HEK293 (cell line): Measurements from ENCODE around the gene CDHR4.

Experiments used
- CTCF ChIA-PET: fragments of 350-600 bp; formaldehyde crosslinking; extraction: SDS; loops from one replicate; lab custom pipeline; 2021; ENCODE audit warnings: antibody characterized with exemption; lab: Yijun Ruan, JAX
- POLR2A ChIA-PET: fragments of 300-600 bp; formaldehyde crosslinking; extraction: SDS; loops from one replicate; lab custom pipeline; 2020; ENCODE audit warnings: antibody characterized with exemption, inconsistent platforms; lab: Yijun Ruan, JAX
- H3K27ac ChIP-seq: fragments of 200-500 bp; sonication (Bioruptor generic); 2 replicates; pipeline ENCODE4 v1.5.1; 2014; ENCODE audit warnings: low read depth, low read length, control low read depth, inconsistent platforms; ENCODE audit errors: extremely low read depth
- H3K36me3 ChIP-seq, 2 experiments: fragments of 200-500 bp in 1 of 2; sonication (Bioruptor generic) in 1 of 2; 1 replicate in 1 of 2; 2 replicates in 1 of 2; pipeline ENCODE4 v1.5.1; 2014 to 2017; ENCODE audit warnings: inconsistent platforms in 2 of 2, low read length in 2 of 2; ENCODE audit not compliant: control insufficient read depth in 2 of 2, insufficient read depth in 1 of 2
- H3K4me1 ChIP-seq: fragments of 200-500 bp; sonication (Bioruptor generic); 2 replicates; pipeline ENCODE4 v1.5.1; 2014; ENCODE audit warnings: mild to moderate bottlenecking, low read length, inconsistent platforms; ENCODE audit not compliant: control insufficient read depth, insufficient read depth
- H3K4me3 ChIP-seq: 2 replicates; pipeline ENCODE4 v1.5.1; 2011; ENCODE audit warnings: low read depth, mild to moderate bottlenecking, control low read depth, low read length, moderate library complexity
- H3K9me3 ChIP-seq: fragments of 200-500 bp; sonication (Bioruptor generic); 2 replicates; pipeline ENCODE4 v1.5.1; 2014; ENCODE audit warnings: low read depth, low read length, inconsistent platforms; ENCODE audit not compliant: control insufficient read depth, insufficient read depth
- BCL11A ChIP-seq: fragments of 450-650 bp; formaldehyde crosslinking; IDR thresholded peaks from 2 replicates; pipeline ENCODE4 v1.5.1; 2016; ENCODE audit warnings: low read depth, missing biosample characterization, missing genetic modification characterization
- GLI4 ChIP-seq: fragments of 450-650 bp; formaldehyde crosslinking; IDR thresholded peaks from 2 replicates; pipeline ENCODE4 v1.5.1; 2016; ENCODE audit warnings: missing biosample characterization, missing genetic modification characterization
- KLF8 ChIP-seq: fragments of 450-650 bp; formaldehyde crosslinking; IDR thresholded peaks from 2 replicates; pipeline ENCODE4 v1.5.1; 2016; ENCODE audit warnings: missing biosample characterization, missing genetic modification characterization
- KLF9 ChIP-seq: fragments of 450-650 bp; formaldehyde crosslinking; IDR thresholded peaks from 2 replicates; pipeline ENCODE4 v1.5.1; 2016; ENCODE audit warnings: missing biosample characterization, missing genetic modification characterization, low read depth
- SP2 ChIP-seq: fragments of 450-650 bp; formaldehyde crosslinking; IDR thresholded peaks from 2 replicates; pipeline ENCODE4 v1.5.1; 2016; ENCODE audit warnings: missing biosample characterization, missing genetic modification characterization
- TCF7L2 ChIP-seq: IDR thresholded peaks from 2 replicates; pipeline ENCODE4 v1.6.1; 2011; ENCODE audit warnings: low read depth, mild to moderate bottlenecking, inconsistent platforms, low read length, moderate library complexity, borderline replicate concordance
- ZNF16 ChIP-seq: fragments of 450-650 bp; formaldehyde crosslinking; IDR thresholded peaks from 2 replicates; pipeline ENCODE4 v1.5.1; 2016; ENCODE audit warnings: low read depth, missing biosample characterization, missing genetic modification characterization
- ZNF169 ChIP-seq: fragments of 450-650 bp; formaldehyde crosslinking; IDR thresholded peaks from 2 replicates; pipeline ENCODE4 v1.5.1; 2016; ENCODE audit warnings: missing biosample characterization, missing genetic modification characterization
- ZNF184 ChIP-seq: fragments of 450-650 bp; IDR thresholded peaks from 2 replicates; pipeline ENCODE4 v1.5.1; 2018; ENCODE audit warnings: missing biosample characterization, mild to moderate bottlenecking, missing genetic modification characterization
- ZNF335 ChIP-seq: fragments of 450-650 bp; formaldehyde crosslinking; conservative IDR thresholded peaks from 2 replicates; pipeline ENCODE4 v1.5.1; 2016; ENCODE audit warnings: missing biosample characterization, missing genetic modification characterization
- ZNF341 ChIP-seq: fragments of 450-650 bp; formaldehyde crosslinking; IDR thresholded peaks from 2 replicates; pipeline ENCODE4; 2016; ENCODE audit warnings: low read depth, missing biosample characterization, missing genetic modification characterization
- ZNF473 ChIP-seq: fragments of 450-650 bp; formaldehyde crosslinking; IDR thresholded peaks from 2 replicates; pipeline ENCODE4 v1.5.1; 2017; ENCODE audit warnings: missing biosample characterization, missing genetic modification characterization
- ZNF555 ChIP-seq: fragments of 450-650 bp; formaldehyde crosslinking; conservative IDR thresholded peaks from 2 replicates; pipeline ENCODE4 v1.5.1; 2017; ENCODE audit warnings: missing biosample characterization, mild to moderate bottlenecking, missing genetic modification characterization, inconsistent platforms
- ZNF621 ChIP-seq: fragments of 450-650 bp; formaldehyde crosslinking; IDR thresholded peaks from 2 replicates; pipeline ENCODE4 v1.5.1; 2017; ENCODE audit warnings: missing biosample characterization, missing genetic modification characterization
- ZNF777 ChIP-seq: fragments of 450-650 bp; formaldehyde crosslinking; IDR thresholded peaks from 2 replicates; pipeline ENCODE4 v1.5.1; 2017; ENCODE audit warnings: missing biosample characterization, missing genetic modification characterization, borderline replicate concordance
- ZNF837 ChIP-seq: fragments of 450-650 bp; formaldehyde crosslinking; IDR thresholded peaks from 2 replicates; pipeline ENCODE4 v1.5.1; 2016; ENCODE audit warnings: missing biosample characterization, missing genetic modification characterization
- TF ChIP-seq, protein P1 (sequence below): fragments of 450-650 bp; formaldehyde crosslinking; optimal IDR thresholded peaks from 2 replicates; pipeline ENCODE3; 2016; ENCODE audit warnings: missing biosample characterization, mild to moderate bottlenecking, missing genetic modification characterization
- TF ChIP-seq, protein P2 (sequence below): fragments of 450-650 bp; formaldehyde crosslinking; IDR thresholded peaks from 2 replicates; pipeline ENCODE4 v1.5.1; 2016; ENCODE audit warnings: missing biosample characterization, missing genetic modification characterization
- TF ChIP-seq, protein P3 (sequence below): fragments of 450-650 bp; formaldehyde crosslinking; IDR thresholded peaks from 2 replicates; pipeline ENCODE4 v1.5.1; 2016; ENCODE audit warnings: missing biosample characterization, missing genetic modification characterization, borderline replicate concordance

CDHR4 gene

DNA sequence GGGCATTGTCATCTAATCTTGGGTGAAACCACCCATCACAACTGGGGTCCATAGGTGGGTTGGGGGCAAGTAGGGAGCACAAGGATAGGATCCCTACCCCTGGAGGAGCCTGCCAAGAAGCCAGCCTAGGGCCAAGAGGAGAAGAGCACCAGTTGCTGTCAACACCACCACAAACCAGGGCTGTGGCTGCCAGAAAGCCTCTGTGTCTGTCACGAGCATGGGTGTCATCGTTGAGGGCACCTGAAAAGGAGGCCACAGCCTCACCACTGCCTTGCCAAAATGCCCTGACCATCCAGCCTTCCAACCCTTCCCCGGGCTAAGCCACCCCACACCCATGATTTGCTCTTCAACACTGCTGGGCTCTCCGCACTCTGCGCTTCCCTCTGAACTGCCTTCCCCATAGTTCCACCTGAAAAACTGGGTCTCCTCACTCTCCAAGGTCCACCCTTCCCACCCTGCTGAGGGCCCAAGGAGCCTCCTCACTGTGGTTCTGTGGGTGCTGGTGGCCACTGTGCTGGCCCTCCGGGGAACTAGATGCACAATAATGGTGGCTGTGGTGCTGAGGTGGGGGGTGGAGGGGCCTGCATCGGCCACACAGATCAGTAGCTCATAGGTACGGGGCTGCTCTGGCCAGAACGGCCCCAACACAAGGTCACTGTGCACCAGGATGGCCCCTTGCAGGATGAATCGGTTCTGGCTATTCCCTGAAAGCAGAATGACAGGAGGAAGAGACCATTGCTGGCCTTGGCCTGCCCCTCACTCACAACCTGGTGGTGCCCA is 7.1 kb downstream of the CDHR4 start:
- CTCF ChIA-PET = interaction anchor here (0.7 kb wide), 1 partner anchor 159 kb away, joined by 3 read pairs; no protein-coding TSS in a partner anchor
- Histone ChIP-seq H3K9me3 (no peaks in the 10 kb centered on the region), H3K27ac (no peak overlapping the region), H3K4me3 (no peak overlapping the region), H3K36me3 (no peaks in the 10 kb centered on the region), H3K4me1 (no peaks in the 10 kb centered on the region)
- POLR2A ChIA-PET = no interaction called here
- TF ChIP-seq ZNF169 (tag by site-specific recombination) = no peak
- no peak for TF ChIP-seq ZNF555
- no peak for TF ChIP-seq ZNF341 (tag by site-specific recombination)
- TF ChIP-seq ZNF473 (tag by site-specific recombination) = no peak
- TF ChIP-seq KLF9 (tag by site-specific recombination) = no peak
- no peak for TF ChIP-seq GLI4 (tag by site-specific recombination)
- TF ChIP-seq, protein P1, sequence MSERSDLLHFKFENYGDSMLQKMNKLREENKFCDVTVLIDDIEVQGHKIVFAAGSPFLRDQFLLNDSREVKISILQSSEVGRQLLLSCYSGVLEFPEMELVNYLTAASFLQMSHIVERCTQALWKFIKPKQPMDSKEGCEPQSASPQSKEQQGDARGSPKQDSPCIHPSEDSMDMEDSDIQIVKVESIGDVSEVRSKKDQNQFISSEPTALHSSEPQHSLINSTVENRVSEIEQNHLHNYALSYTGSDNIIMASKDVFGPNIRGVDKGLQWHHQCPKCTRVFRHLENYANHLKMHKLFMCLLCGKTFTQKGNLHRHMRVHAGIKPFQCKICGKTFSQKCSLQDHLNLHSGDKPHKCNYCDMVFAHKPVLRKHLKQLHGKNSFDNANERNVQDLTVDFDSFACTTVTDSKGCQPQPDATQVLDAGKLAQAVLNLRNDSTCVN (tag by site-specific recombination) = no peak
- TF ChIP-seq ZNF837 (tag by site-specific recombination) = no peak
- no peak for TF ChIP-seq ZNF777 (tag by site-specific recombination)
- TF ChIP-seq SP2 (tag by site-specific recombination) = no peak
- no peak for TF ChIP-seq ZNF621 (tag by site-specific recombination)
- TF ChIP-seq ZNF335 (tag by site-specific recombination) = no peak
- TF ChIP-seq KLF8 = no peak
- no peak for TF ChIP-seq BCL11A (tag by site-specific recombination)
- TF ChIP-seq, protein P2, sequence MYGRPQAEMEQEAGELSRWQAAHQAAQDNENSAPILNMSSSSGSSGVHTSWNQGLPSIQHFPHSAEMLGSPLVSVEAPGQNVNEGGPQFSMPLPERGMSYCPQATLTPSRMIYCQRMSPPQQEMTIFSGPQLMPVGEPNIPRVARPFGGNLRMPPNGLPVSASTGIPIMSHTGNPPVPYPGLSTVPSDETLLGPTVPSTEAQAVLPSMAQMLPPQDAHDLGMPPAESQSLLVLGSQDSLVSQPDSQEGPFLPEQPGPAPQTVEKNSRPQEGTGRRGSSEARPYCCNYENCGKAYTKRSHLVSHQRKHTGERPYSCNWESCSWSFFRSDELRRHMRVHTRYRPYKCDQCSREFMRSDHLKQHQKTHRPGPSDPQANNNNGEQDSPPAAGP (tag by site-specific recombination) = no peak
- TF ChIP-seq, protein P3, sequence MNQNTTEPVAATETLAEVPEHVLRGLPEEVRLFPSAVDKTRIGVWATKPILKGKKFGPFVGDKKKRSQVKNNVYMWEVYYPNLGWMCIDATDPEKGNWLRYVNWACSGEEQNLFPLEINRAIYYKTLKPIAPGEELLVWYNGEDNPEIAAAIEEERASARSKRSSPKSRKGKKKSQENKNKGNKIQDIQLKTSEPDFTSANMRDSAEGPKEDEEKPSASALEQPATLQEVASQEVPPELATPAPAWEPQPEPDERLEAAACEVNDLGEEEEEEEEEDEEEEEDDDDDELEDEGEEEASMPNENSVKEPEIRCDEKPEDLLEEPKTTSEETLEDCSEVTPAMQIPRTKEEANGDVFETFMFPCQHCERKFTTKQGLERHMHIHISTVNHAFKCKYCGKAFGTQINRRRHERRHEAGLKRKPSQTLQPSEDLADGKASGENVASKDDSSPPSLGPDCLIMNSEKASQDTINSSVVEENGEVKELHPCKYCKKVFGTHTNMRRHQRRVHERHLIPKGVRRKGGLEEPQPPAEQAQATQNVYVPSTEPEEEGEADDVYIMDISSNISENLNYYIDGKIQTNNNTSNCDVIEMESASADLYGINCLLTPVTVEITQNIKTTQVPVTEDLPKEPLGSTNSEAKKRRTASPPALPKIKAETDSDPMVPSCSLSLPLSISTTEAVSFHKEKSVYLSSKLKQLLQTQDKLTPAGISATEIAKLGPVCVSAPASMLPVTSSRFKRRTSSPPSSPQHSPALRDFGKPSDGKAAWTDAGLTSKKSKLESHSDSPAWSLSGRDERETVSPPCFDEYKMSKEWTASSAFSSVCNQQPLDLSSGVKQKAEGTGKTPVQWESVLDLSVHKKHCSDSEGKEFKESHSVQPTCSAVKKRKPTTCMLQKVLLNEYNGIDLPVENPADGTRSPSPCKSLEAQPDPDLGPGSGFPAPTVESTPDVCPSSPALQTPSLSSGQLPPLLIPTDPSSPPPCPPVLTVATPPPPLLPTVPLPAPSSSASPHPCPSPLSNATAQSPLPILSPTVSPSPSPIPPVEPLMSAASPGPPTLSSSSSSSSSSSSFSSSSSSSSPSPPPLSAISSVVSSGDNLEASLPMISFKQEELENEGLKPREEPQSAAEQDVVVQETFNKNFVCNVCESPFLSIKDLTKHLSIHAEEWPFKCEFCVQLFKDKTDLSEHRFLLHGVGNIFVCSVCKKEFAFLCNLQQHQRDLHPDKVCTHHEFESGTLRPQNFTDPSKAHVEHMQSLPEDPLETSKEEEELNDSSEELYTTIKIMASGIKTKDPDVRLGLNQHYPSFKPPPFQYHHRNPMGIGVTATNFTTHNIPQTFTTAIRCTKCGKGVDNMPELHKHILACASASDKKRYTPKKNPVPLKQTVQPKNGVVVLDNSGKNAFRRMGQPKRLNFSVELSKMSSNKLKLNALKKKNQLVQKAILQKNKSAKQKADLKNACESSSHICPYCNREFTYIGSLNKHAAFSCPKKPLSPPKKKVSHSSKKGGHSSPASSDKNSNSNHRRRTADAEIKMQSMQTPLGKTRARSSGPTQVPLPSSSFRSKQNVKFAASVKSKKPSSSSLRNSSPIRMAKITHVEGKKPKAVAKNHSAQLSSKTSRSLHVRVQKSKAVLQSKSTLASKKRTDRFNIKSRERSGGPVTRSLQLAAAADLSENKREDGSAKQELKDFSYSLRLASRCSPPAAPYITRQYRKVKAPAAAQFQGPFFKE = no peak

DNA sequence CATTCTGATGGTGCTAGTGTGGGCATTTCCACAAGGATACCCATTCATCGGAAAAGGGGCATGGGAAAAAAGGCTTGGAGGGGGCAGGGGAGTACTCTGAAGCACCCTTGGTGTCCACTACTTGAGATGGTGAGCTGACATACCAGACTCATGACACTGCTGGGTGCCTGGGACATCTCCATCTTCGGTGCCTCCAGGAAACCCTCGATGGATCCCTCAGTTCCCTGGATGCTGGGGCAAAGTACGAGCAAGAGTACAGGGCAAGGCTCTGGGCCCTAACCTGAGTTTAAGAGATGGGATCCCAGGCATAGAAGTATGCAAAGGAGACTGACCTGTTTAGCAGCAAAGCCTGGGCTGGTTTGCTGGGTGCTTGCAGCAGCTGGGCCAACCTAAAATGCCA is 8.1 kb downstream of the CDHR4 start:
- ChIA-PET CTCF (interaction anchor here (1.7 kb wide), 1 partner anchor 11 kb away, joined by 4 read pairs; no protein-coding TSS in a partner anchor), POLR2A (no interaction called here)
- Histone ChIP-seq H3K4me1 (no peaks in the 10 kb centered on the region), H3K9me3 (no peaks in the 10 kb centered on the region), H3K36me3 (no peaks in the 10 kb centered on the region), H3K27ac (no peak overlapping the region), H3K4me3 (no peak overlapping the region)
- TF ChIP-seq TCF7L2 (no peak), ZNF184 (no peak), ZNF341 (tag by site-specific recombination) (no peak), ZNF16 (tag by site-specific recombination) (no peak)
- TF ChIP-seq, protein P3 = no peak
- TF ChIP-seq, all 188 proteins: peak for 0
